HUES48 (cell line): ENCODE results near the gene KCNJ9.

Experiments used
- H3K27ac ChIP-seq: one replicate; pipeline ENCODE4 v1.7.0; 2013; ENCODE audit warnings: low read depth, low read length, inconsistent platforms
- H3K27me3 ChIP-seq: 2 replicates; pipeline ENCODE4 v1.6.1; 2013; ENCODE audit warnings: mild to moderate bottlenecking, low read length; ENCODE audit not compliant: control insufficient read depth, insufficient read depth
- H3K36me3 ChIP-seq: 2 replicates; pipeline ENCODE4 v1.6.1; 2013; ENCODE audit warnings: low read length; ENCODE audit not compliant: control insufficient read depth, insufficient read depth
- H3K4me1 ChIP-seq: 2 replicates; pipeline ENCODE4 v1.6.1; 2013; ENCODE audit warnings: mild to moderate bottlenecking, low read length; ENCODE audit not compliant: control insufficient read depth, insufficient read depth
- H3K4me3 ChIP-seq: 2 replicates; pipeline ENCODE4 v1.5.1; 2013; ENCODE audit warnings: mild to moderate bottlenecking, low read depth, low read length
- H3K9ac ChIP-seq: 2 replicates; pipeline ENCODE4 v1.6.1; 2013; ENCODE audit warnings: mild to moderate bottlenecking, low read depth, low read length, moderate library complexity
- H3K9me3 ChIP-seq: 2 replicates; pipeline ENCODE4 v1.6.1; 2013; ENCODE audit warnings: low read length; ENCODE audit not compliant: control insufficient read depth, insufficient read depth

The KCNJ9 gene

GRCh38 chr1:160129046-160129445, 47.7 kb downstream of the KCNJ9 start:
- Histone ChIP-seq H3K4me3 (no peak overlapping the region), H3K4me1 (peaks cover 9% of the 10 kb centered on the region; the same call in 1 of the 2 replicates), H3K36me3 (peaks cover 79% of the 10 kb centered on the region), H3K27me3 (no peaks in the 10 kb centered on the region), H3K9ac (no peak overlapping the region), H3K9me3 (no peaks in the 10 kb centered on the region), H3K27ac (no peak overlapping the region)

DNA sequence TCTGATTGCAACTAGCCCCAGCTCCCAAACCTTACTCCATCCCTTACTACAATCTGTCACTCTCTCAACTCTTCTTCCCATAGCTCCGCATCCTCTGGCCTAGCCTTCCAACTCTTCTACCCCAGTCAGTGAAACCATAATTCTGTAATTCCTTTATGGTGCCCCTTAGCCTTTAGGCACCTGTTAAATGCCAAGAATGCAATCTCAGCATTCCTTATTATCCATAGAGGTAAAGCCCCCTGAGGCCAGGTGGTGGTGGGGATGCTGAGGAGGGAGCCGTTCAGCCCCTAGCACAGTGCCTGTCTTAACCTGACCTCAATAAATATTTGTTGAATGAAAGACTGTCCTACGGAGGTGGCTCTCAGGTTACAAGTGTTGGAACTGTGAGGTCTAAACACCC, 48.2 kb downstream of the KCNJ9 start:
- Histone ChIP-seq H3K9me3 (no peaks in the 10 kb centered on the region), H3K27ac (no peak overlapping the region), H3K36me3 (peaks cover 74% of the 10 kb centered on the region), H3K9ac (no peak overlapping the region), H3K4me3 (no peak overlapping the region), H3K27me3 (no peaks in the 10 kb centered on the region), H3K4me1 (peaks cover 5% of the 10 kb centered on the region; the same call in 1 of the 2 replicates)

- Histone ChIP-seq H3K27ac (no peak overlapping the region), H3K4me1 (peaks cover under 1% of the 10 kb centered on the region; the same call in 1 of the 2 replicates), H3K27me3 (no peaks in the 10 kb centered on the region), H3K4me3 (no peak overlapping the region), H3K9me3 (no peaks in the 10 kb centered on the region), H3K36me3 (peaks cover 70% of the 10 kb centered on the region), H3K9ac (no peak overlapping the region)
These were observed 48.6 kb downstream of the KCNJ9 start for GRCh38 chr1:160129966-160130365.

DNA sequence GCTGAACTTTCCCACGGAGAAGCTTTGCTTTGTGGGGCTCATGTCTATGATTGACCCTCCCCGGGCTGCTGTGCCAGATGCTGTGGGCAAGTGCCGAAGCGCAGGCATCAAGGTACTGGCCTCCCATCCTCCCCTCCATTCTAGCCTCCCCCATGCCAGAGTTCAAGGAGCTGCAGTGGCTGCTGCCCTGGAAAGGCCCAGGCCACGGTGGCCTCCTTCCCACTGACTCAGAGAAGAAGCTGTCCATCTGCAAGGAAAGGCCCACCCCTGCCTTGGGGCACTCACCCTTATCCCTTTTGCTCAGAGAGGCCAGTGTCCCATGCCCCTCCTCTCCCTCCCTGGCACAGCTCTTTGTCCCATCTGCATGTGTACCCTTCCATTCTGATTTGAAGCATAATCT, 49.1 kb downstream of the KCNJ9 start:
- Histone ChIP-seq H3K36me3 (peaks cover 68% of the 10 kb centered on the region), H3K27me3 (no peaks in the 10 kb centered on the region), H3K4me3 (no peak overlapping the region), H3K4me1 (no peaks in the 10 kb centered on the region), H3K9me3 (no peaks in the 10 kb centered on the region), H3K9ac (no peak overlapping the region), H3K27ac (no peak overlapping the region)

- no peaks in the 10 kb centered on the region for H3K27me3 ChIP-seq
- no peak overlapping the region for H3K9ac ChIP-seq
- peaks cover 68% of the 10 kb centered on the region for H3K36me3 ChIP-seq
- no peaks in the 10 kb centered on the region for H3K9me3 ChIP-seq
- H3K4me3 ChIP-seq, result no peak overlapping the region
- no peak overlapping the region for H3K27ac ChIP-seq
- H3K4me1 ChIP-seq, result no peaks in the 10 kb centered on the region
These were observed 49.6 kb downstream of the KCNJ9 start for GRCh38 chr1:160130939-160131338.

DNA sequence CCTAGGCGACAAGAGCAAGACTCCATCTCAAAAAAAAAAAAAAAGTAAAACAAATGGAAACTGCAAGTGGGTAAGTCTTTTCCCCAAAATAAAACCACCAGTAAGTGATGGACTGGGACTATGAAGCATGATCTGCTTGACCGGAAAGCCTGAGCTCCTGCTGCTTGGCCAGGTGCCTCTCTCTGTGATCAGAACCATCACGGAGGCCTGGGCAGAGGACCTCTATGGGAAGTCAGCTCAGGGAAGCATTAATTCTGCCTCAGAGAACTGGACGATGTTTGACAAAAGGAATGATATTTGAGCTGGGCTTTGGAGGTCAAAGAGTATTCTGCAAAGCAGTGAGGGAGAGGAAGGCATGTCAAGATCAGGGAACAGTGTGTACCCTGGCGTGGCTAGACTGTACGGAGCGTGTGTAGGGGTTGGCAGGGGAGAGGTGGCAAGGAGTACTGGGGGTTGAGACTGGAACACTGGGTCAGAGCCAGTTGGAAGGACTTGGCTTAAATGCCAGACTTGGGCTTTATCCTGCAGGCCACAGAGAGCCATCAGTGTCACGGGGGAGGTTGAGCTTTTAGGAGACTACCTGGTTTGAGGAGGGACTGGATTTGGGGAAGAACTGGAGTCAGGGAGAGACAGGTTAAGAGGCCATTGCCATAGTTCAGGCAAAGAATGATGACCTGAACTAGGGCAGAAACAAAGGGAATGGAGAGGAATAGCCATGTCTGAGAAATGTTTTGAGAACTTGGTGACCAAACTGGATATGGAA, 50.6 kb downstream of the KCNJ9 start:
- H3K4me3 ChIP-seq, result no peak overlapping the region
- H3K9me3 ChIP-seq, result no peaks in the 10 kb centered on the region
- H3K27me3 ChIP-seq, result no peaks in the 10 kb centered on the region
- no peaks in the 10 kb centered on the region for H3K4me1 ChIP-seq
- H3K27ac ChIP-seq, result no peak overlapping the region
- no peak overlapping the region for H3K9ac ChIP-seq
- H3K36me3 ChIP-seq, result peaks cover 72% of the 10 kb centered on the region

DNA sequence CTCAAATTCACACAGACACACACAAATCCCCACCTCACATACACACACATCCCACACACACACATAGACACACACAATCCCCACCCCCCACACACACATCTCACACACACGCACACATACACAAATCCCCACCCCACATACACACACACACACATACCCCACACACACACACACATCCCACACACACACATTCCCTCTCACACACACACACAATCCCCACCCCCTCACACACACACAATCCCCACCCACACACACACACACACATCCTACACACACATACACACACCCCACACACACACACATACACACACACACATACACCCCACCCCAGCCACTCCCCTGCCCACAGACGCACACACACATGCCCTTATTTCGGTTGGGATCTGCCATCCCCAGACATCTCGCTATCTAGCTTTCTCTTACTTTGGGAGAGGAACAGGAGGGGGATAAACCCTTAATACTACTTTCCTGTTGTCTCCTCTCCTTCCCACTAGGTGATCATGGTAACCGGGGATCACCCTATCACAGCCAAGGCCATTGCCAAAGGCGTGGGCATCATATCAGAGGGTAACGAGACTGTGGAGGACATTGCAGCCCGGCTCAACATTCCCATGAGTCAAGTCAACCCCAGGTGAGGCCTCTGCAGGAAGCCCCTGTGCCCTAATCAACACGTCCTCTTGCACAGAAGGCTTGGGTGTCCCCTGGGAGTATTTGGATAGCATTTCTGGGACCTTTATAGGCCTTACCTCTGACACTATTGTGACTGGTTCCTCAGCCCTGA, 52.8 kb downstream of the KCNJ9 start:
- H3K4me3 ChIP-seq, result no peak overlapping the region
- H3K4me1 ChIP-seq, result no peaks in the 10 kb centered on the region
- H3K27ac ChIP-seq, result no peak overlapping the region
- no peak overlapping the region for H3K9ac ChIP-seq
- H3K36me3 ChIP-seq, result peaks cover 63% of the 10 kb centered on the region
- no peaks in the 10 kb centered on the region for H3K27me3 ChIP-seq
- H3K9me3 ChIP-seq, result no peaks in the 10 kb centered on the region

GRCh38 chr1:160134791-160135572, 53.6 kb downstream of the KCNJ9 start:
- Histone ChIP-seq H3K9me3 (no peaks in the 10 kb centered on the region), H3K27ac (no peak overlapping the region), H3K36me3 (peaks cover 58% of the 10 kb centered on the region), H3K27me3 (no peaks in the 10 kb centered on the region), H3K9ac (no peak overlapping the region), H3K4me3 (no peak overlapping the region), H3K4me1 (no peaks in the 10 kb centered on the region)

DNA sequence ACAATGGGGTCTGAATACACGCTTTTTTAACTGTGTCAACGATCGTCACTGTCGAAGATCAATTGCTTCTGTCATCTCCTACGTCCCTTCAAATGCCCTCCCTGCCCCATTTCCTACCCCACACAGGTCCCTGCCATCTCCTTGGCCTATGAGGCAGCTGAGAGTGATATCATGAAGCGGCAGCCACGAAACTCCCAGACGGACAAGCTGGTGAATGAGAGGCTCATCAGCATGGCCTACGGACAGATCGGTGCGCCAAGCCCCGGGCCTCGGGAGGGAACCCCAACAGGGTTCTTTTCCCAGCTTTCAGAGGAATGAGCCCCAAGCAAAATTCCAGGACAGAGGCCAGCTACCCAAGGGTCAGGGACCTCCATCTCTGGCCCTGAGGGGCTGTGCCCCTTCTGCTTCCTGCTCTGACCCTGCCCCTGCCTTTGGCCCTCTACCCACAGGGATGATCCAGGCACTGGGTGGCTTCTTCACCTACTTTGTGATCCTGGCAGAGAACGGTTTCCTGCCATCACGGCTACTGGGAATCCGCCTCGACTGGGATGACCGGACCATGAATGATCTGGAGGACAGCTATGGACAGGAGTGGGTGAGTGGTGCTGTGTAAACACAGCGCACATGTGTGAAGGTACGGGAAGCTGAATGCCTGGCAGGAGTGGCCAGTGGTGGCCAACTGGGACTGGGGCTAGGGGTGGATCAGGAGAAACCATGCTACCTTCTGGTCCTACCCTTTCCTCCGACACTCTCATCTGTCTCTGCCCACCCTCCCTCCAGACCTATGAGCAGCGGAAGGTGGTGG, 55.0 kb downstream of the KCNJ9 start:
- peaks cover 46% of the 10 kb centered on the region for H3K36me3 ChIP-seq
- no peak overlapping the region for H3K9ac ChIP-seq
- H3K9me3 ChIP-seq, result no peaks in the 10 kb centered on the region
- H3K27ac ChIP-seq, result no peak overlapping the region
- no peaks in the 10 kb centered on the region for H3K4me1 ChIP-seq
- no peaks in the 10 kb centered on the region for H3K27me3 ChIP-seq
- no peak overlapping the region for H3K4me3 ChIP-seq

GRCh38 chr1:160136926-160137200, 55.5 kb downstream of the KCNJ9 start:
- H3K27ac ChIP-seq, result no peak overlapping the region
- no peak overlapping the region for H3K4me3 ChIP-seq
- no peak overlapping the region for H3K9ac ChIP-seq
- peaks cover 46% of the 10 kb centered on the region for H3K36me3 ChIP-seq
- no peaks in the 10 kb centered on the region for H3K27me3 ChIP-seq
- no peaks in the 10 kb centered on the region for H3K4me1 ChIP-seq
- no peaks in the 10 kb centered on the region for H3K9me3 ChIP-seq
